CD14-positive monocyte (primary cell): Measurements from ENCODE around the gene SLC35D2. TPM values are rescaled to one million over a fixed set of nuclear protein-coding genes. Genes with fewer than 3 reads are reported as not detected.

Experiments used
- DNase-seq, 3 donors: peaks; one replicate each; pipeline ENCODE4 v3.0.0-alpha.2; 2011 to 2022
- H2AFZ ChIP-seq: 2 replicates; pipeline ENCODE4 v1.6.0; 2012; ENCODE audit warnings: mild to moderate bottlenecking, low read depth, low read length, inconsistent platforms; ENCODE audit not compliant: insufficient read depth, poor library complexity, severe bottlenecking
- H3K27ac ChIP-seq, 2 donors: 1 replicate in 1 of 2; 2 replicates in 1 of 2; pipeline ENCODE4 v1.5.1; 2012 to 2013; ENCODE audit warnings: low read length in 2 of 2, control low read depth in 1 of 2, inconsistent platforms in 1 of 2, low read depth in 1 of 2, mild to moderate bottlenecking in 1 of 2
- H3K27me3 ChIP-seq, 2 donors: one replicate each; pipeline versions ENCODE4 v1.6.0 to v1.6.1; 2011 to 2013; ENCODE audit warnings: low read length in 2 of 2; ENCODE audit not compliant: control insufficient read depth in 2 of 2, insufficient read depth in 2 of 2
- H3K36me3 ChIP-seq, 2 donors: replicated peaks in 1 of 2; 1 replicate in 1 of 2; 2 replicates in 1 of 2; pipeline versions ENCODE4 v1.5.1 to v1.6.1; 2012 to 2013; ENCODE audit warnings: low read length in 2 of 2, control low read depth in 1 of 2, inconsistent platforms in 1 of 2, mild to moderate bottlenecking in 1 of 2; ENCODE audit not compliant: insufficient read depth in 2 of 2, control insufficient read depth in 1 of 2
- H3K4me1 ChIP-seq, 2 donors: 1 replicate in 1 of 2; 2 replicates in 1 of 2; pipeline versions ENCODE4 v1.5.1 to v1.6.1; 2012 to 2013; ENCODE audit warnings: low read length in 2 of 2, control low read depth in 1 of 2, inconsistent platforms in 1 of 2, mild to moderate bottlenecking in 1 of 2, moderate library complexity in 1 of 2; ENCODE audit not compliant: insufficient read depth in 2 of 2, control insufficient read depth in 1 of 2
- H3K4me2 ChIP-seq: replicated peaks from 2 replicates; pipeline ENCODE3; 2012; ENCODE audit warnings: low read length, moderate library complexity, mild to moderate bottlenecking; ENCODE audit not compliant: poor library complexity, severe bottlenecking; ENCODE audit errors: extremely low read depth
- H3K4me3 ChIP-seq, 3 experiments: fragments of 200-600 bp in 1 of 3; sonication (generic) in 1 of 3; replicated peaks in 1 of 3; 1 replicate in 2 of 3; 2 replicates in 1 of 3; pipeline ENCODE4 v1.5.1; 2011 to 2013; ENCODE audit warnings: low read length in 3 of 3, mild to moderate bottlenecking in 3 of 3, control low read depth in 2 of 3, low read depth in 2 of 3, inconsistent platforms in 1 of 3, moderate library complexity in 1 of 3
- H3K79me2 ChIP-seq: 2 replicates; pipeline ENCODE4 v1.6.0; 2012; ENCODE audit warnings: mild to moderate bottlenecking, control low read depth, inconsistent platforms, low read length, moderate library complexity; ENCODE audit not compliant: insufficient read depth
- H3K9ac ChIP-seq: 2 replicates; pipeline ENCODE4 v1.6.0; 2017; ENCODE audit warnings: low read length, mild to moderate bottlenecking; ENCODE audit not compliant: insufficient read depth, poor library complexity, severe bottlenecking
- H3K9me3 ChIP-seq, 2 donors: replicated peaks in 1 of 2; 1 replicate in 1 of 2; 2 replicates in 1 of 2; pipeline versions ENCODE4 v1.5.1 to v1.6.1; 2012 to 2013; ENCODE audit warnings: low read length in 2 of 2, control low read depth in 1 of 2; ENCODE audit not compliant: control insufficient read depth in 1 of 2, insufficient read depth in 1 of 2
- H4K20me1 ChIP-seq: 2 replicates; pipeline ENCODE4 v1.6.0; 2012; ENCODE audit warnings: mild to moderate bottlenecking, low read length, control low read depth, moderate library complexity; ENCODE audit not compliant: insufficient read depth
- H3K27ac Mint-ChIP-seq, 7 donors: one replicate each; pipeline ENCODE4 v1.8.0; 2020; ENCODE audit warnings: mild to moderate bottlenecking in 7 of 7, mixed read lengths in 7 of 7, moderate library complexity in 6 of 7, inconsistent platforms in 2 of 7
- H3K27me3 Mint-ChIP-seq, 3 donors: one replicate each; pipeline ENCODE4 v1.8.0; 2021 to 2022; ENCODE audit warnings: low read depth in 3 of 3, mild to moderate bottlenecking in 3 of 3, mixed read lengths in 3 of 3, moderate library complexity in 3 of 3, inconsistent platforms in 1 of 3
- H3K36me3 Mint-ChIP-seq, 2 donors: one replicate each; pipeline ENCODE4 v1.8.0; 2020; ENCODE audit warnings: mixed read lengths in 2 of 2, inconsistent platforms in 1 of 2, mild to moderate bottlenecking in 1 of 2
- H3K4me1 Mint-ChIP-seq: one replicate; pipeline ENCODE4 v1.8.0; 2020; ENCODE audit warnings: mild to moderate bottlenecking, mixed read lengths
- H3K4me3 Mint-ChIP-seq, 2 donors: one replicate each; pipeline ENCODE4 v1.8.0; 2020; ENCODE audit warnings: mild to moderate bottlenecking in 2 of 2, mixed read lengths in 2 of 2, moderate library complexity in 1 of 2
- H3K9me3 Mint-ChIP-seq, 7 donors: one replicate each; pipeline ENCODE4 v1.8.0; 2020 to 2022; ENCODE audit warnings: mixed read lengths in 7 of 7, mild to moderate bottlenecking in 6 of 7, moderate library complexity in 6 of 7, inconsistent platforms in 2 of 7
- WGBS: methylation state at CpG from one replicate; pipeline ENCODE4 v1.1.5; 2013; ENCODE audit warnings: missing lambda C conversion rate; ENCODE audit not compliant: insufficient coverage; 5-methylcytosine and 5-hydroxymethylcytosine counted together
- intact Hi-C, 2 donors: fragments of 100-400 bp; cut with micrococcal nuclease; formaldehyde crosslinking; loops; one replicate each; pipeline versions ENCODE4 v1.15.0 to v1.15.1; 2023
- polyA plus RNA-seq, 3 donors: library from polyadenylated mRNA; depleted of rRNA in 1 of 3; unstranded in 2 of 3; stranded (reverse) in 1 of 3; fragments of 300-500 nt in 2 of 3; fragments of >200 nt in 1 of 3; fragmentation: Illumina TruSeq in 2 of 3; gene quantifications; 1 replicate in 2 of 3; 2 replicates in 1 of 3; pipeline ENCODE4 v1.2.3, GENCODE V29; 2012 to 2021
- TF ChIP-seq, protein P1 (sequence below): fragments of 200-600 bp; IDR thresholded peaks from one replicate; pipeline ENCODE4 v1.8.0; 2022; ENCODE audit warnings: antibody characterized with exemption, mild to moderate bottlenecking

The SLC35D2 gene
- polyA plus RNA-seq, 3 donors, result 14.8 to 27.4 (median 20.0) TPM

DNA sequence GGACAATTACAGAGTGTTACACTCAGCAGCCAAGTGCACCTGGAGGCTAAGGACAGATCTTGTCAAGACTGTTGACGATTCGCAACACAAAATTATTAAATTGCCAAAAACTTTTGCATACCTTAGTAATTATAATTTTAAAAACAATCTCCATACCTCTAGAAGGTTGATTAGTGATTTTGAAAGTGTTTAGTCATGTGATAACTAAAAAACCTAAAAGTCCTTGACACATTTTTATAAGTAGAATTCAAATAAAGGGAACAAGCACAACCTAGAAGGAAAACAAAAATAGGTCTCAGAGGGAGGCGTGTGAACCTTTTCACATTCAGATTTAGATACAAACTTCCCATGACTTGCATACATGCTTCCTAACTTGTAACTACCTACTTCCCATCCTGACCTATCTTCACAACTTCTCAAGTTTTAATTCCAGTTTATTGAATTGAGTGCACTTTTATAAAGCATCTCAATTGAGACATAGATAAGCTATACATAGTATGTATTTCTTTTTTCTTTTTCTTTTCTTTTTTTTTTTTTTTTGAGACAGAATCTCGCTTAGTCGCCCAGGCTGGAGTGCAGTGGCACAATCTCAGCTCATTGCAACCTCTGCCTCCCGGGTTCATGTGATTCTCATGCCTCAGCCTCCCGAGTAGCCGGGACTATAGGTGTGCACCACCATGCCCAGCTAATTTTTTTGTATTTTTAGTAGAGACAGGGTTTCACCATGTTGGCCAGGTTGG, 28.8 kb upstream of the SLC35D2 start:
- no peaks in the 10 kb centered on the region for H3K27me3 ChIP-seq
- no peak overlapping the region for H3K9ac ChIP-seq
- H3K36me3 ChIP-seq, result no peaks in the 10 kb centered on the region
- no CpG with 5 or more reads among the region's 8 CpGs for WGBS
- H3K4me3 ChIP-seq, result no peak overlapping the region
- no peak overlapping the region for H3K27ac ChIP-seq
- H3K79me2 ChIP-seq, result peaks cover 96% of the 10 kb centered on the region
- Mint-ChIP-seq H3K27me3 (peaks cover 0 to 1% (median 0%) of the 10 kb centered on the region in 3 donors), H3K4me3 (no peak overlapping the region), H3K4me1 (peaks cover 42% of the 10 kb centered on the region), H3K27ac (no peak overlapping the region), H3K36me3 (no peaks in the 10 kb centered on the region), H3K9me3 (no peaks in the 10 kb centered on the region)
- H3K4me1 ChIP-seq, result peaks cover 31 to 41% of the 10 kb centered on the region in 2 donors
- no peak for DNase-seq
- intact Hi-C loops, result loop anchor here in 1 of 2 donors (10.0 kb wide), 2 partner anchors 242 to 538 kb away; partner anchors contain the start of genes ERCC6L2 and PRXL2C
- H4K20me1 ChIP-seq, result no peaks in the 10 kb centered on the region
- no peak overlapping the region for H2AFZ ChIP-seq
- TF ChIP-seq, protein P1, sequence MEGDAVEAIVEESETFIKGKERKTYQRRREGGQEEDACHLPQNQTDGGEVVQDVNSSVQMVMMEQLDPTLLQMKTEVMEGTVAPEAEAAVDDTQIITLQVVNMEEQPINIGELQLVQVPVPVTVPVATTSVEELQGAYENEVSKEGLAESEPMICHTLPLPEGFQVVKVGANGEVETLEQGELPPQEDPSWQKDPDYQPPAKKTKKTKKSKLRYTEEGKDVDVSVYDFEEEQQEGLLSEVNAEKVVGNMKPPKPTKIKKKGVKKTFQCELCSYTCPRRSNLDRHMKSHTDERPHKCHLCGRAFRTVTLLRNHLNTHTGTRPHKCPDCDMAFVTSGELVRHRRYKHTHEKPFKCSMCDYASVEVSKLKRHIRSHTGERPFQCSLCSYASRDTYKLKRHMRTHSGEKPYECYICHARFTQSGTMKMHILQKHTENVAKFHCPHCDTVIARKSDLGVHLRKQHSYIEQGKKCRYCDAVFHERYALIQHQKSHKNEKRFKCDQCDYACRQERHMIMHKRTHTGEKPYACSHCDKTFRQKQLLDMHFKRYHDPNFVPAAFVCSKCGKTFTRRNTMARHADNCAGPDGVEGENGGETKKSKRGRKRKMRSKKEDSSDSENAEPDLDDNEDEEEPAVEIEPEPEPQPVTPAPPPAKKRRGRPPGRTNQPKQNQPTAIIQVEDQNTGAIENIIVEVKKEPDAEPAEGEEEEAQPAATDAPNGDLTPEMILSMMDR, result no peak
- H3K9me3 ChIP-seq, result no peaks in the 10 kb centered on the region
- no peak overlapping the region for H3K4me2 ChIP-seq

DNA sequence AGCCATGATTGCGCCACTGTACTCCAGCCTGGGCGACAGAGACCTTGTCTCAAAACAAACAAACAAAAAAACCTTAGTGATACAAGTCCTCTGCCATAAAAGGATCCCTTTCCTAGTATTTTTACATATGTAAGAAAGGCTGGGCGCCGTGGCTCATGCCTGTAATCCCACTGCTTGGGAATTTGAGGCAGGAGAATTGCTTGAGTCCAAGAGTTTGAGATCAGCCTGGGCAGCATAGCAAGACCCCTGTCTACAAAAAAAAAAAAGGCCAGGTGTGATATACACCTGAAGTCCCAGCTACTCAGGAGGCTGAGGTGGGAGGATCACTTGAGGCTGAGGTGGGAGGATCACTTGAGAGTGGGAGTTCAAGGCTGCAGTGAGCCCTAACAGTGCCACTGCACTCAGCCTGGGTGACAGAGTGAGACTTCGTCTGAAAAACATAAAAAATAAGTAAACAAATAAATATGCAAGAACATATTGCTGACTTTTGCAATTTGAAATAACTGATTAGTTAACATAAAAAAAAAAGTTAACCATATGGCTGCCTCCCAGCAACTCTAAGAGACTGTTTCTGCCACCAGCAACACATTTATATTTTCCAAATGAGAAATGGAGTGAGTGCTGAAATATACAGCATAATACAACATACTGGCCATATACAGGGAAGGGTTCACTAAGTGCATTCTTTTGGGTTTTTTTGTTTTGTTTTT, 27.8 kb upstream of the SLC35D2 start:
- Histone ChIP-seq H3K27ac (peak overlapping the region in 1 of 2 donors; percentile 12), H3K36me3 (no peaks in the 10 kb centered on the region), H3K27me3 (no peaks in the 10 kb centered on the region), H3K9me3 (no peaks in the 10 kb centered on the region), H3K4me2 (no peak overlapping the region), H2AFZ (no peak overlapping the region), H3K79me2 (peaks cover 96% of the 10 kb centered on the region), H3K9ac (no peak overlapping the region), H4K20me1 (no peaks in the 10 kb centered on the region), H3K4me3 (no peak overlapping the region), H3K4me1 (peaks cover 25 to 32% of the 10 kb centered on the region in 2 donors)
- DNase-seq, result no peak
- peaks cover 0 to 1% (median 0%) of the 10 kb centered on the region in 3 donors for H3K27me3 Mint-ChIP-seq
- WGBS, result no CpG with 5 or more reads among the region's 5 CpGs
- intact Hi-C loops, result loop anchor here in 1 of 2 donors (10.0 kb wide), 2 partner anchors 244 to 536 kb away; partner anchors contain the start of genes ERCC6L2 and PRXL2C
- H3K27ac Mint-ChIP-seq, result peak overlapping the region in 4 of 7 donors; percentile 35 to 79 (median 60)
- peaks cover 40% of the 10 kb centered on the region for H3K4me1 Mint-ChIP-seq
- no peak overlapping the region for H3K4me3 Mint-ChIP-seq
- no peaks in the 10 kb centered on the region for H3K9me3 Mint-ChIP-seq
- no peaks in the 10 kb centered on the region for H3K36me3 Mint-ChIP-seq
- TF ChIP-seq, protein P1, result no peak
